ENCODE measurements around the gene VEZT.
"Not testable (repeated sequence)": the region's sequence is repeated elsewhere in the genome, so short reads cannot be mapped to it uniquely, and the experiment has no call there.

VEZT gene

GRCh38 chr12:95187865-95188415 lies 29.7 kb upstream of the VEZT start:
- Histone ChIP-seq H2AFZ (ENCODE audit: low read depth, low read length) (no peak overlapping the region), H3K27me3 (ENCODE audit: insufficient read depth, low read length) (no peaks in the 10 kb centered on the region), H3K4me3 (ENCODE audit: low read length) (no peak overlapping the region), H3K9me3 (ENCODE audit: low read length) (no peaks in the 10 kb centered on the region), H3K36me3 (ENCODE audit: insufficient read depth, low read length) (peaks cover 5% of the 10 kb centered on the region), H3K4me1 (ENCODE audit: insufficient read depth, low read length) (peaks cover 9% of the 10 kb centered on the region)

- no peak overlapping the region for H3K4me3 ChIP-seq (ENCODE audit: low read length)
- no peaks in the 10 kb centered on the region for H3K9me3 ChIP-seq (ENCODE audit: low read length)
- H3K4me1 ChIP-seq (ENCODE audit: insufficient read depth, low read length) = peaks cover 9% of the 10 kb centered on the region
- no peak overlapping the region for H2AFZ ChIP-seq (ENCODE audit: low read depth, low read length)
- H3K27me3 ChIP-seq (ENCODE audit: insufficient read depth, low read length) = no peaks in the 10 kb centered on the region
- peaks cover 3% of the 10 kb centered on the region for H3K36me3 ChIP-seq (ENCODE audit: insufficient read depth, low read length)
Measured at GRCh38 chr12:95191060-95191696, 26.4 kb upstream of the VEZT start.

GRCh38 chr12:95192271-95192670 lies 25.3 kb upstream of the VEZT start:
- H3K36me3 ChIP-seq (ENCODE audit: insufficient read depth, low read length) = no peaks in the 10 kb centered on the region
- no peak overlapping the region for H3K4me3 ChIP-seq (ENCODE audit: low read length)
- no peaks in the 10 kb centered on the region for H3K27me3 ChIP-seq (ENCODE audit: insufficient read depth, low read length)
- H3K4me1 ChIP-seq (ENCODE audit: insufficient read depth, low read length) = peaks cover 9% of the 10 kb centered on the region
- no peak overlapping the region for H2AFZ ChIP-seq (ENCODE audit: low read depth, low read length)
- H3K9me3 ChIP-seq (ENCODE audit: low read length) = no peaks in the 10 kb centered on the region

- no peak overlapping the region for H2AFZ ChIP-seq (ENCODE audit: low read depth, low read length)
- H3K27me3 ChIP-seq (ENCODE audit: insufficient read depth, low read length) = no peaks in the 10 kb centered on the region
- H3K9me3 ChIP-seq (ENCODE audit: low read length) = no peaks in the 10 kb centered on the region
- H3K4me1 ChIP-seq (ENCODE audit: insufficient read depth, low read length) = peaks cover 5% of the 10 kb centered on the region
- no peaks in the 10 kb centered on the region for H3K36me3 ChIP-seq (ENCODE audit: insufficient read depth, low read length)
- H3K4me3 ChIP-seq (ENCODE audit: low read length) = no peak overlapping the region
Measured at GRCh38 chr12:95193139-95193538, 24.5 kb upstream of the VEZT start.

- no peaks in the 10 kb centered on the region for H3K27me3 ChIP-seq (ENCODE audit: insufficient read depth, low read length)
- H3K9me3 ChIP-seq (ENCODE audit: low read length) = no peaks in the 10 kb centered on the region
- H2AFZ ChIP-seq (ENCODE audit: low read depth, low read length) = no peak overlapping the region
- no peaks in the 10 kb centered on the region for H3K36me3 ChIP-seq (ENCODE audit: insufficient read depth, low read length)
- no peak overlapping the region for H3K4me3 ChIP-seq (ENCODE audit: low read length)
- H3K4me1 ChIP-seq (ENCODE audit: insufficient read depth, low read length) = no peaks in the 10 kb centered on the region
Measured at GRCh38 chr12:95195122-95195521, 22.5 kb upstream of the VEZT start.

GRCh38 chr12:95196875-95197569 lies 20.6 kb upstream of the VEZT start:
- H3K36me3 ChIP-seq (ENCODE audit: insufficient read depth, low read length); H3K27me3 ChIP-seq (ENCODE audit: insufficient read depth, low read length); H3K4me1 ChIP-seq (ENCODE audit: insufficient read depth, low read length); H3K4me3 ChIP-seq (ENCODE audit: low read length); H2AFZ ChIP-seq (ENCODE audit: low read depth, low read length); H3K9me3 ChIP-seq (ENCODE audit: low read length): not testable (repeated sequence)

- H3K4me1 ChIP-seq (ENCODE audit: insufficient read depth, low read length) = peaks cover 3% of the 10 kb centered on the region
- no peaks in the 10 kb centered on the region for H3K9me3 ChIP-seq (ENCODE audit: low read length)
- H3K4me3 ChIP-seq (ENCODE audit: low read length) = no peak overlapping the region
- H2AFZ ChIP-seq (ENCODE audit: low read depth, low read length) = no peak overlapping the region
- H3K36me3 ChIP-seq (ENCODE audit: insufficient read depth, low read length) = no peaks in the 10 kb centered on the region
- H3K27me3 ChIP-seq (ENCODE audit: insufficient read depth, low read length) = no peaks in the 10 kb centered on the region
Measured at GRCh38 chr12:95197636-95198035, 20.0 kb upstream of the VEZT start.

GRCh38 chr12:95198914-95199313 lies 18.7 kb upstream of the VEZT start:
- no peaks in the 10 kb centered on the region for H3K27me3 ChIP-seq (ENCODE audit: insufficient read depth, low read length)
- H3K36me3 ChIP-seq (ENCODE audit: insufficient read depth, low read length) = no peaks in the 10 kb centered on the region
- H3K4me1 ChIP-seq (ENCODE audit: insufficient read depth, low read length) = peaks cover 3% of the 10 kb centered on the region
- H3K9me3 ChIP-seq (ENCODE audit: low read length) = no peaks in the 10 kb centered on the region
- no peak overlapping the region for H3K4me3 ChIP-seq (ENCODE audit: low read length)
- H2AFZ ChIP-seq (ENCODE audit: low read depth, low read length) = no peak overlapping the region

- Histone ChIP-seq H2AFZ (ENCODE audit: low read depth, low read length) (no peak overlapping the region), H3K36me3 (ENCODE audit: insufficient read depth, low read length) (no peaks in the 10 kb centered on the region), H3K4me1 (ENCODE audit: insufficient read depth, low read length) (peaks cover 3% of the 10 kb centered on the region), H3K4me3 (ENCODE audit: low read length) (no peak overlapping the region), H3K9me3 (ENCODE audit: low read length) (no peaks in the 10 kb centered on the region), H3K27me3 (ENCODE audit: insufficient read depth, low read length) (no peaks in the 10 kb centered on the region)
Measured at GRCh38 chr12:95200128-95200894, 17.3 kb upstream of the VEZT start.

GRCh38 chr12:95201056-95201670 lies 16.4 kb upstream of the VEZT start:
- no peak overlapping the region for H2AFZ ChIP-seq (ENCODE audit: low read depth, low read length)
- no peaks in the 10 kb centered on the region for H3K27me3 ChIP-seq (ENCODE audit: insufficient read depth, low read length)
- H3K9me3 ChIP-seq (ENCODE audit: low read length) = no peaks in the 10 kb centered on the region
- H3K36me3 ChIP-seq (ENCODE audit: insufficient read depth, low read length) = no peaks in the 10 kb centered on the region
- no peak overlapping the region for H3K4me3 ChIP-seq (ENCODE audit: low read length)
- peaks cover 11% of the 10 kb centered on the region for H3K4me1 ChIP-seq (ENCODE audit: insufficient read depth, low read length)

- H3K9me3 ChIP-seq (ENCODE audit: low read length) = no peaks in the 10 kb centered on the region
- H3K27me3 ChIP-seq (ENCODE audit: insufficient read depth, low read length) = no peaks in the 10 kb centered on the region
- H3K36me3 ChIP-seq (ENCODE audit: insufficient read depth, low read length) = peaks cover 4% of the 10 kb centered on the region
- H3K4me1 ChIP-seq (ENCODE audit: insufficient read depth, low read length) = peaks cover 11% of the 10 kb centered on the region
- no peak overlapping the region for H3K4me3 ChIP-seq (ENCODE audit: low read length)
- no peak overlapping the region for H2AFZ ChIP-seq (ENCODE audit: low read depth, low read length)
Measured at GRCh38 chr12:95202691-95203486, 14.7 kb upstream of the VEZT start.

GRCh38 chr12:95203487-95204030 lies 14.0 kb upstream of the VEZT start:
- Histone ChIP-seq H3K27me3 (ENCODE audit: insufficient read depth, low read length) (no peaks in the 10 kb centered on the region), H3K9me3 (ENCODE audit: low read length) (peaks cover 1% of the 10 kb centered on the region), H2AFZ (ENCODE audit: low read depth, low read length) (no peak overlapping the region), H3K4me1 (ENCODE audit: insufficient read depth, low read length) (peaks cover 11% of the 10 kb centered on the region), H3K4me3 (ENCODE audit: low read length) (no peak overlapping the region), H3K36me3 (ENCODE audit: insufficient read depth, low read length) (peaks cover 7% of the 10 kb centered on the region)

Measured in neuron (in vitro differentiated cells).